ENCODE data around the gene PSMG4. TPM values are rescaled to one million over a fixed set of nuclear protein-coding genes. Genes with fewer than 3 reads are reported as not detected.

PSMG4 gene
- total and polyA plus RNA-seq, 9 of the 15 experiments (the other 6 are each of a cell fraction or from before 2014, with no cell fraction given), result 12.9 to 185 (median 52.0) TPM

GRCh38 chr6:3258201-3258600 lies 546 bp upstream of the PSMG4 start:
- Histone ChIP-seq H3K4me2 (ENCODE audit: insufficient read depth, low read length) (peak overlapping the region; percentile 73), H4K20me1 (replicated peaks; ENCODE audit: control insufficient read depth, insufficient read depth, low read length) (peaks cover 19% of the 10 kb centered on the region), H3K27ac (ENCODE audit: extremely low read depth, low read depth, low read length) (peak overlapping the region; percentile 38; the same call in 1 of the 3 replicates), H3K9ac (ENCODE audit: insufficient read depth in 1 of 2, low read depth in 2 of 2, low read length in 2 of 2) (peak overlapping the region; percentile 37 to 90), H3K36me3 (ENCODE audit: control insufficient read depth, insufficient read depth, low read length) (peaks cover 28% of the 10 kb centered on the region), H3K9me3 (replicated peaks; ENCODE audit: control insufficient read depth, insufficient read depth, low read depth, low read length) (no peaks in the 10 kb centered on the region), H3K4me1 (replicated peaks in 1 of 2; ENCODE audit: control insufficient read depth in 2 of 2, insufficient read depth in 2 of 2, low read length in 2 of 2) (peaks cover 35 to 42% of the 10 kb centered on the region in 2 experiments), H2AFZ (ENCODE audit: low read depth, low read length) (peak overlapping the region; percentile 88), H3K9me1 (ENCODE audit: control insufficient read depth, insufficient read depth, low read length) (peaks cover 8% of the 10 kb centered on the region), H3K79me2 (ENCODE audit: control insufficient read depth, insufficient read depth, low read length) (peaks cover 45% of the 10 kb centered on the region), H3K4me3 (peak overlapping the region; percentile 94), H3K27me3 (ENCODE audit: control insufficient read depth in 2 of 2, insufficient read depth in 2 of 2, low read length in 2 of 2) (no peaks in the 10 kb centered on the region)
- in situ Hi-C loops (cut with MboI), result loop anchor here (10.0 kb wide), 1 partner anchor 263 kb away; the partner anchor contains the start of gene NQO2
- intact Hi-C loops (cut with micrococcal nuclease), result loop anchor here (2.0 to 10.0 kb wide), 2 partner anchors 131 to 263 kb away; partner anchors contain the start of gene NQO2
- ATAC-seq (no peak), DNase-seq (ENCODE audit: extremely low read depth in 1 of 4, low spot score in 3 of 4) (no peak), FAIRE-seq (no peak)
- WGBS (ENCODE audit: insufficient coverage, low coverage, missing lambda C conversion rate), result 44% methylated on average over 12 of the region's 12 CpGs
- no TSS peak for BruUV-seq (replicated peaks)
- ChIA-PET POLR2A (interaction anchor here (0.5 to 1.0 kb wide), 2 partner anchors 49 to 1049 kb away, joined by 3 read pairs; no protein-coding TSS in a partner anchor), CTCF (ENCODE audit: low intra/inter-chr PET ratio) (interaction anchor here (0.6 to 1.4 kb wide), 3 partner anchors 132 to 252 kb away, joined by 4 to 5 read pairs (median 4); no protein-coding TSS in a partner anchor)
- no peak for TF ChIP-seq NR2C2 (CRISPR knock-in tag; IDR thresholded peaks at IDR 0.05)
- TF ChIP-seq NR2C2 (tag; IDR thresholded peaks at IDR 0.05), result 0 out of 2 replicates have a peak, but pooled peaks have one; percentile 29
- TF ChIP-seq SNAPC5 (CRISPR knock-in tag; IDR thresholded peaks at IDR 0.05), result peak; percentile 29; the same call in 1 of the 2 replicates
- TF ChIP-seq ZNF282 (CRISPR knock-in tag; IDR thresholded peaks at IDR 0.05), result no peak
- no peak for TF ChIP-seq NFATC3 (IDR thresholded peaks at IDR 0.05)
- TF ChIP-seq CBFA2T3 (IDR thresholded peaks at IDR 0.05), result no peak
- TF ChIP-seq RFX7 (CRISPR knock-in tag; IDR thresholded peaks at IDR 0.05), result no peak
